Stimulated activated CD4-positive, alpha-beta T cell treated with anti-CD3 and anti-CD28 coated beads, Interleukin-12 subunit alpha, Interleukin-12 subunit beta, amount 100 ng/mL, for 24 hours (primary cell): ENCODE results near the gene MEG3.

Experiments
- DNase-seq, 2 experiments: peaks; one replicate each; pipeline ENCODE4 v3.0.0-alpha.2; 2020; ENCODE audit warnings: low read depth in 2 of 2

Gene MEG3

DNA sequence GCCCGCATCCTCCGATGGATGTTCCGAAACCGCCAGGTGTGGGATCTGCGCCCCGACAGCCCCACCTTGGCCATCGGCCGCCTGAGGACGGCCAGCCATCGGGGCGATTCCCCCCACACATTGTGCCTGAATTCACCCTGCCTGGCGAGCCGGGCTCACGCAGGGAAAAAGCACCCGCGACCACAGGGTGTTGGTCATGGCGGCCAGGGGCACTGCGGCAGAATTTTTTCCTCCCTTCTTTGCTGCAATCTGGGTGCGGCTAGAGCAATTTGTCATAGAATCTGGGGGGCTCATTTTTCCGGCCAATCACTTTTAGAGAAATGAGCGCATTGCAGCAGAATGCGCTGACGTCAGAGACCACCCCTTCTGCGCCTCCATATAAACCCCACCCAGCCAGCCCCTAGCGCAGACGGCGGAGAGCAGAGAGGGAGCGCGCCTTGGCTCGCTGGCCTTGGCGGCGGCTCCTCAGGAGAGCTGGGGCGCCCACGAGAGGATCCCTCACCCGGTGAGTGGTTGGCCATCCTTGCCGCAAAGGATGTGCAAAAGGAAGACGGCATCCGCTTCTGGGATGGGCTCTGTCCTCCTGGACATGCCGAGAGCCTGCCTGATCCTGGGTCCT is at the start of gene MEG3:
Gene MEG3, plus strand, starts transcription at position 406 of the 619 bp plus-strand sequence.
- DNase-seq: no peak

DNA sequence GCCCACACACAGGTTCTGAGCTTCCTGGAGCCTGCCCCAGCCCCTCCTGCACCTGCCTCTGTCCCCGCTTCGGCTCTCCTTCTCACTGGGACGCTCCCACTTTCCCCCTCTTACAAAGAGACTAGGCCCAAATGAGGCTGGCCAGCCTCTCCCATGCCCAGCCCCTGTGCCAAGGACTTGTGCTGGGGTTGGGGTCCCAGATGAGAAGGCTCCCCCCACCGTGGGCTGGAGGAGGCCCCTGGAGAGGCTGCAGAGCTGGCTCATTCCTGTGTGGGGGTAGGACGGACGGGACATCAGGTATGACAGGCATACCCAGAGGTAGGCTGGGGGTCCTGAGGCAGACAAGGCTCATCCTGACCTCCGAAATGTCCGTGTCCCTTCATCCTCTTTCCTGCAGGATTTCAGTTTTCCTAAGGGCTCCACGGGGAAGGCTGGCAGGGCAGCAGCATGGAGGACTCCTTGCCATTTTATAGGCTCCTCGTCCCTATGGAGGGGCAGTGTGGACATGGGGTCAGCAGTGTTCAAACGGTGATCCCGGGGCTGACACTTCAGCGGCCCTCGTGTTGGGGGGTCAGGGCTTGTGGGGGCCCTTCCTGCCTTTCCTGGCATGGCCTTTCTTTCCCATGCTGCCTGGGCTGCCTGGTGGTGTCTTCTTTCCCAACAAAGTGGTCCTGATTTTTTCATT is 49.1 kb upstream of the MEG3 start:
- no peak for DNase-seq

DNA sequence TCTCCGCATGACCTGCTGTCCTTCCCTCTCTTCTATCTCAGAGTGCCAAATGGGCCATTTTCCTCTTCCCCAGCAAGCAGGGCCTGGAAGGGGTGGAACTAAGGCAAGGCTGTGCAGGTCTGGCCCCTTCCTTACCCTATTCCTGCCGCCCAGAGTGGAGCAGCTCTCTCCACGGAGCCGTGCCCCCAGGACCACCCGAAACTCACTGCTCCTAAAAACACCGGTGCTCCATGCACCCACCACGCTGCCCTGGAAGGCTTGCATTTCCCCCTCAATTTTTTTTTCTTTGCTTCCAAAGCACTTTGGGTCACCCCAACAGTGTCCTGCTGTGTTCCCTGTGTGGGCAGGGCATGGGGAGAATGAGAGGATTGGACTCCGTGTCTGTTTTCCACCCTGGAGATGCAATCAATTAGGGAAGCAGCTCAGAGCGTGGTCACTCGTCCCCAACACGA is 48.5 kb upstream of the MEG3 start:
- no peak for DNase-seq

DNA sequence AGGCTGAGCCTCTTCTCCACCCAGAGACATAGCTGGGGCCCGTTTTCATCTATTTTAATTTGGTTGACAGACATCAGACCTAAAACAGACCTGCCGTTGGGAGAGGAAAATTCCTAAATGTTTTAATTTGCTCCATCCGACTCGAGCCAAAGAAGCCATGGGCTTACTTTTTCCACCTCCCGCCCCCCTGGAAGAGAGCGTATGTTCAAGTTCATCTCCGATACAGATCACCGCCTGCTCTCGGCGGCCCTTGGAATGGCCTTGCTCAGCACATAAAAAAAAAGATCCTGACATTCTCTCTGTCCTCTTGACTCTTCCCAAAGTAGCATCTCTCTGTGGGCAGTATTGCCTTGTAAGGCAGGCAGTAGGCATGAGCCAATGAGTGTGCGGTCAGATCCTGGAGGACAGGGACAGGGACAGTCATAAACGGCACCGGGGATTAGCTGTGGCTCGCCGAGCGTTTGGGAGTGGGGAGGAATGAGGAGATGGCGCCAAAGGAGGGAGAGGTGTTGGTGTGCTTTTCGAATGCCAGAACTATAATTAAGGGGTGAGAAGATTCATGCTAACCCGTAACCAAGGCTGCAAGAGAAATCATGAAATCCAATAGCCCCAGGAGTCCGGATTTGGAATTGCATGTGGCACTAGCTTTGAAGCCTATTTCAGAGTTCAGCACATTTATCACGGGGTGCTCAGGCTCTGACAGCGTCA is 47.9 kb upstream of the MEG3 start:
- DNase-seq: no peak

DNA sequence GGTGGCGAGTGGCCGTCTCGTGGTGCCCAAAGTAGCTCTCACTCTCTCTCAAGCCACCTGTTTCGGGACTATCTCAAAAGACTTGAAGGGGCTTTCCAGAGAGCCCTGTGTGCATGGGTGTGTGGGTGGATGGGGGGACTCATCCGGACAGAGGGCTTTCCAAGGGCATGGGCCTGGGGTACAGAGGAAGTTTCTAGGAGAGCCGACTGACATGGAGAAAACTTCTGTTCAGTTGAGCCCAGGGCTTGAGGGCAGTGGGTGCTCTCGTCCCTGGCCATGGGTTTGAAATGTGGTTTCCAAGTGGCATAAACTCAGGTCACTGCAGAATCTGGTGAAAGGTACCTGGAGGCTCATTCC is 47.4 kb upstream of the MEG3 start:
- DNase-seq: no peak

DNA sequence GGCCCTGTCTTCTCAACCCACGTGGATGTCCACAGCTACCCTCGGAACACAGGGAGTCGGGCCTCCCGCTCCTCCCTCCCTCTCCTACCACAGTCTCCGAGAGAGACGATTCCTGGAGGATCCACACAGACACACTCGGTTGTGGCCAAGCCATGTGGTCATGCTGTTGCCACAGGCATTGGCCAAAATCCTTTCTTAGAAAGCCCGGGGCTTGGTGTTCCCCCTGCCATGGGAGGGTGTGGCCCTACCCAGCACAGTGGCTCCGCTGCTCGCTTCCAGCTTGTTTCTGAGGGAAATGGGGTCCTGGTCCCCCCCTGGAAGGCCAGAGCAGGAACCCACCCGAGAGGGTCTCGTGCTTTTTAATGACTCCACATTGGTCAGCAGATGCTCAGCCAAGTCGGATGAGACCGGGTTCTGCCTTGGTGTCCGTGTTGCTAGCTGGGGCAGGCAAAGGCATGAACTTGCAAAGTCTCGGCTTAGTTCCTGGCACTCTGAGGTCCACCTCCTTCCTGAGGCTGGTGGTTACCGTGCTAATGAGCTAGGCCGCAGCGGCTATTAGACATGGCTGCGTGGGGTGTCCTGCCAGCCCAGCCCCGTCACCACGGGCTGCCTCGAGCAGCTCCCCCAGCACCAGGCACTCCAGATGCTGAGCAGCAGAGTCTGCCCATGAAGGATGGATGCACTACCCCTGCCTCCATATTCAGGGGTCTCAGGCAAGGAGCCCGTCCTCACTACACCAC is 46.8 kb upstream of the MEG3 start:
- DNase-seq: no peak

DNA sequence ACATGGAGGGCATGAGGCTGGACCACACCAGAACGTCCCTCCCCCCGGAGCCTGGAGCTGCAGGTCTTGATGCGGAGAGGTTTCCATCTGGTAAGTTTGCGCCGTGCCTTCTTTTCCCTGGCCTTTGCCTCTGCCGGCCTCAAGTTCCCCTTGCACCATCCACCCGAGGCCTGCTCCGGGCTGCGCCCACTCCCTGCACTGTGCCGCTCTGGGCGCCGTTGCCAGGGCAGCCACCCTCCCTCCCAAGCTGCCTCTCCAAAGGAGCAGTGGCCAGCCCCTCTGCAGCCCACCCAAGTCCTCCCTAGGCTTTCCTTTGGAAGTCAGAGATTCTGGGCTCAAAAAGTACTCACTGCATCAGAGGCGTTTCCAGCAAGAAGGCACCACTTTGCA is 46.2 kb upstream of the MEG3 start:
- no peak for DNase-seq

DNA sequence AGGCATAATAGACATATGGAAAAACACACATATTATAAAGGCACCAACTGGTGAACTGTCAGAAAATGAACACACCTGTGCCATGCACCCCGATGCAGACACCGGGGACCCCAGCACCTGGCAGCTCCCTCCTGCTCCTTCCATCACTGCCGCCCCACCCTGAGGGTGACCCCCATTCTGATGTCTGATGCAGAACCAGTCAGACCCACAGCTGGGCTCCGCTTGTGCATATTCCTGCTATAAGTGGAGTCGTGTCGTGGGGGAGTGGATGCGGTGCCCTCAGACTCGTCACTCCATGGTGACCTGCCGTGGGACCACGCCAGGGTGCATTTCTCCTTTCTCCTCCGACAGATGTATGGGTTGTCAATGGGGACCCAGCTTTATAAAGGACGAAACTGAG is 45.7 kb upstream of the MEG3 start:
- no peak for DNase-seq

DNA sequence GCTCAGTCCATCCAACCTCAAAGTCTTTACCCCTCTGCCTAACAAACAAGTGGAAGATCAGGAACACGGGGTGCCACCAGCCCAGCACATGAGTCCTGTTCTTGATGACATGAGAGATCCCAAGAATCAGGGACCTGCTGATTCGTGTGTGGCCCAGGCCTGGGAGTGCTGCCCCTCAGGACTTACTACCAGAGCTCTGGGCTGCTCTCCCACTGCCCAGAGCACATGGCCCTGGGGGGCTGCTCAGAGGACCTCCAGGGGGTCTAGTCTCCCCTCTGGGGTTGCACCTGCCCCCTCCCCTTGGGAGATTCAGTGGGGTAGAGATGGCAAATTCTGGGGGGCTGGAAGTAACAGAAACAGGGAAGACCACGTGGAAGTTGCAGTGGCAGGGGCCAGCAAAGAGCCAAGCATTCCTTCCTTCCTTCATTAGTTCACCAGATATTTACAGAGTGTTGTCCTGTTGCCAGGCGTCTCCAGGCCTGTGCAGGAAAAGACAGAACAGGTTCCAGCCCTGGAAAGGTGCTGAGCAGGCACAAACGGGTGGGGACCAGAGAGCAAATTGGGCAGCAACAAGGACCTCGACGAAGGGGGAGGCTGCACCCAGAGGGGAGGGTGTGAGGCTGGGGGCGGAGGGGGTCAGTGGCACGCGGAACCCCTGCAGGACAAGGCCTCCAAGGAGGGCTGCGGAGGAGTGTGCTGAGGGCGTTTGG is 45.1 kb upstream of the MEG3 start:
- DNase-seq: no peak

DNA sequence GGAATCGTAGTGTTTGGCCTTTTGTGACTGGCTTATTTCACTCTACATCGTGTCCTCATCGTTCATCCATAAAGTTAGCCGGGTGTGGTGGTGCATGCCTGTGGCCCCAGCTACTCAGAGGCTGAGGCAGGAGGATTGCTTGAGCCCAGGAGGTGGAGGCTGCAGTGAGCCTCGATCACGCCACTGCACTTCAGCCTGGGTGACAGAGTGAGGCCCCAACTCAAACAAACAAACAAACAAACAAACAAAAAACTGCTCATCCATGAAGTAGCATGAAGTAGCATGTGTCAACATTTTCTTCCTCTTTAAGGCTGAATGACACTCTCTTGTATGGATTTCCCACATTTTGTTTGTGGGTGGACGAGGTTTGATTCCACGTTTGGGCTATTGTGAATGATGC is 44.0 kb upstream of the MEG3 start:
- DNase-seq: no peak

DNA sequence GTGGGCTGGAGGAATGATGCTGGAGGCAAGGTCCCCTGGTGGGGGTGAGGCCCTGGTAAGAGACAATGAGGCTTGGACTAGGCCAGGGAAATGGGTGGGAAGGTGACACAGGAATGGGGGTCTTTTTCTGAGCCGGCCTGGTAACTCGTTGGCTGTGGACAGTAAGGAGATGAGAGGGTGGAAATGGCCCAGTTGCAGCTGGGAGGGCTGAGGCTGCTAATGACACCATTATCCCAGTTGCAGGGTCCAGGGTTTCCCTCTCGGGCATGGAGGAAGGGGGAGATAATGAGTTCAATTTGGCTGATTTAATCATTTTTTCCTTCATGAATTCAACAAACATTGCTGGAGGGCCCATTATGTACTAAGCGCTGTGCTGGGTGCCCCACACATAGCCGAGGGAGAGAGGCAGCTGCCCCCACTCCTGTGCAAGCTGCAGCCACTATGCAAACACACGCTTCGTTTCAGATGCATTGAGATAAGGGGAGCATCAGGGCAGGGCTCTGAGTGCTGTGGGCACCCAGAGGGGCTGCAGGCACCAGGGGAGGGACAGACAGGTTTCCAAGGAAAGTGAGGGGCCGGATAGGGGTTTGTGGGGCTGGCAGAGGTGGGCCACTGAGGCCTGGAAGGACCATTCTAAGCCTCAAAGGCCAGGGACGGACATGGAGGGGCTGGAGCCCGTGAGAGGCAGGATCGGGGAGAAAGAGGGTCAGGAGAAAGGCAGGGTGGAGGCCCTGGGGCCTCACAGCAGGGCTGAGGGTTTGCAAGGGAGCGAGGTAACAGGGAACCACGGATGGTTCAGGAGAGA is 43.2 kb upstream of the MEG3 start:
- no peak for DNase-seq

DNA sequence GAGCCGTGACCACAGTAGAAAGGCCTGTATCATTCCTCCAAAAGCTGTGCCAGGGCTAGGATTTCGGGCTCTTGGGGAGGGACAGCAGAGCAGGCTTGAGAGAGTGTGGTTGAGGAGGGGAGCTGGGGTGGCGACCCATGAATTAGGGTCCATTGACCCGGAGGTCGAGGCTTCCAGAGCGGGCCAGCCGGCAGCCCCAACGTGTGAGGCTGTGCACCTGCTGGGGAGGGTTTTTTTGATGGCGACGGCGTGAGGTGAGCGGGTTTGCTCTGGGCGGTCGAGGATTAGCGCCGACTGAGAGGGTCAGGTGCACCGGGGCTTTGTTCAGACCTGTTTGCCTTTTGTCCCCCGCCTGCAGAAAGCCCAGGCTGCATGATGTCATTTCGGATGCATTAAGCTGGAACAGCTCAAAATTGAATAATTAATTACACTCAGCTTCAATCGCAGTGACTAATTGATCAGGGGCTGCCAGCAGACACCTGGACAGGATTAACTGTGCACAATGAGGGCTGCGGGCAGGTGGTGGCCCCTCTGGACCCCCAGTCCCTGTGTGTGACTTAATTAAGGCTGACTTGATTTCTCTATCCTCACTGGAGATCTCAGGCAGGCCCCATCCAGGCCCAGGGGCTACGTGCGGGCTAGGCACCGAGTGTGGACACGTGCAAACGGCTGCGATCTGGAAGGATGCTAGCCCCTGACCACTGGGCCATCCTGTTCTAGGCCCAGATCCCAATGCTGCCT is 42.1 kb upstream of the MEG3 start:
- no peak for DNase-seq

DNA sequence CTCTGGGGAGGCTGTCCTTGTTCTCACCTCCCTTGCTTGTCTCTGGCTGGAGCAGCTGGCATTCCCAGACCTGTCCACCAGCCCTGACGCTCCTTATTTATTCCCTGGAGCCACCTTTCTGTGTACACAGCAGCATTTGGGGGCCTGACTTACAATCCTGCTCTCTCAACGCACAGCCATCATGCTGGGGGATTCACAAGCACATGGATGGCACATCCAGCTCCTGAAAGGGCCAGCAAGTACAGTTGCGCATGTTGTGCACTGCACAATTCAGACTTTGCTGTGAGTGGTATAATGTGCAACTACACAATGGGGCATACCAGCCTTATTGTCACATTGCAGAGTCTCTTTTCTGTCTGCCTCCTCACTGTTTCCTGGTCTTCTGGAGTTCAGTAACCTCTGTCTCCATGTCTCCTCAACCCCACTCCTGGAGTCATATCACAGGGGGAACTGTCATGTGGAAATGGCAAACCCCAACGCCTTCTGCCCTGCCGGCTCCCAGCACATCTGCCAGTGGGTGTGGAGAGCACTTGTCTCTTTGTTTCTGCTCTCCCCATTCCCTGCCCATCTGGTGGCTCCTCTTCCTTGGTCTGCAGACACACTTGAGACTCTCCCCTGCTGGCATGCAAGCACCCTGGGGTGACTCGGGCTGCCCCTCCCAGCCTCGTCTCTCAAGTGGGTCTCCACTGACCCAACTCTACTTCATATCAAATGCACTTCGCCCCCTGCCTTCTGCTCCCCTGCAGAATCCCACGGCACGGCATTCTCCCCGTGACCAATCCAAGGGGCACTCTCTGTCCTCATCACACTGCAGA is 41.2 kb upstream of the MEG3 start:
- no peak for DNase-seq

DNA sequence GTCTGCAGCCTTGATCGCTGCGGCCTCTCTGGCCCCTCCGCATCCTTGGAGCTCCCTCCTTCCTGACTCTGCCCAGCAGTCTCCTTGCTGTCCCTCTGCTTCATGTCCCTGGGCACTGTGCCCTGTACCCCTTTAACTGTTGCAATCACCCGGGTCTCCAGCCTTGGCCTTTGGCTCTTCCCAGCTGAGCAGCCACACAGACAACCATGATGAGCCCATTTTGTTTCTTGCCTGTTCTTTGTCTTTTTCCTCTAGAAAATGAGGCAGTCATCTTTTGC is 40.6 kb upstream of the MEG3 start:
- no peak for DNase-seq

DNA sequence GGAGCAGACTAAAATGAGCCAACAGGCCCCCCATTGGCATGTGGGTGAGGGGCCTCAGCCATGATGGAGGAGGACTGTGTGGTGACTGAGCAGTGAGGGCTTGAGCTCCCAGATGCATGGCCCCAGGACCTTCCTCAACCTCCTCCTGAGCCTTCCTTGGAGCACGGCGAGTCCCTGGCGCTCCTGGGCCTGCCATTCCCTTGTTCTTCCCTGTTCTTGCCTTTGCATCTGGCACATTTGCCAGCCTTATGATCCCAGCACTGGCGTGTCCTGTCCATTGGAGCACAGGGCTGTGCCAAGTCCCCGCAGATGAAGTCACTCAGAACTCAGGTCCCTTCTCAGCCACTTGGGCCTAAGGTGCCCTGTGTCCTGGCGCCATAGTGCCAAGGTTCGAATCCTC is 40.3 kb upstream of the MEG3 start:
- no peak for DNase-seq

DNA sequence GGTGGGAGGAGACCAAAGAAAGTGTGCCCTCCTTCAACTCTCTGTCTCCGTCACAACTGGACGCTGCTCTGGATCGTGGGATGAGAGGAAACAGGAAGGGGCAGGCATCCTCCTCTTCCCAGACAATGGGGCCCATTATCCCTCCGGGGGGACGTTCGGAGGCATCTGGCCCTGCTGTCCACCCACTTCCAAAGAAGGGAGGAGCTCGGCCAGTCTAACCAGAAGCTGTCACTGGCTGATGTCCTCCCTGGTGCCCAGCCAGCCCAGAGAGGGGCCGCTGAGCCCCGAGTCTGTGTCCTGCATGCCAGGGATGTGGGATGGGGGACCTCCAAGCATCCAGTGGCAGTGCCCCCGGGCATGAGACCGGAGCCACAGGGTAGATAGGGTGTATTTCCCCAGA is 39.8 kb upstream of the MEG3 start:
- no peak for DNase-seq

DNA sequence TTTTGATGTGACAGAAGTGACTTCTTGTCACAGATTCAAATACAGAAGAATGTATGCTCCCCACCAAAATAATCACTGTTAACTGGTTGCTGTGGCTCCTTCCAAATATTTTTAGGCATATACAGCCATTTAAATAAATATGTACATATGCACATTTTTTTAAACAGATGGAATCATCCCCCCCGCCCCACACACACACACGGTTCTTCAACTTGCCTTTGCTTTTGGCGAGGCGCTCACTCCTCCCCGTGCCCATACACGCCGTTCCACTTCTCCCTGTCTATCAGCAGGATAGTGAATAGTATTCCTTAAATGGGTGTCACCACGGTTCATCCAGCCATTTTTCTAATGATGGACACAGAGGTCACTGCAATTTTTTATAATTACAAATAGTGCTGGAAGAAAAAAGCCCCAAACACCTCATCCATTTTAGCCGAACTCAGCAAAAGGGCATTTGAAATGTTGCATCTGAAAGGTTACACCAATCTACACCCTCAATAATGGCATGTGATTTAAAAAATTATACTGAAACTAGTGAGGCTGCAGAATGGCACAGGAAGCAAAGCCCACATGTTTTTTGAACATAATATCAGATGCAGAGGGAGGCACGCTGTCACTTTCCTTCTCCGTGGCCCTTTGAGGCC is 39.2 kb upstream of the MEG3 start:
- DNase-seq: no peak

DNA sequence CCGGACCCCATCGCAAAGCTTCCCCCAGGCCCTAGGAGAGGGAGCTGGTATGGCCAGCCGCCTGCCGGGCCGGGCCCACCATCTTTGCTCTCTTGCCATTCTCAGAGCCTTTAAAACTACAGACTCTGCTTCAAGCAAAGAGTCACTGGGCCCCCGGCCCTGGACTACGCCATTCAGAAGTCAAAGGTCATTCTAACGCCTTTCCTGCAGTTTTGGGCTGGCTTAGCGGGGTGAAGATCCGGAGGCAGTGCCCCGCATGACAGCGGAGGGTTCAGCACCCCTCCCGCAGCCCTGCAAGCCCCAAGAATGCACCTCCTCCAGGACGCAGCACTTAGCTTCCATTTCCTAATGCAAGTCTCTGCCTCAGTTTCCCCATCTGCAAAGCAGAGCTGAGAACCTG is 38.3 kb upstream of the MEG3 start:
- no peak for DNase-seq

DNA sequence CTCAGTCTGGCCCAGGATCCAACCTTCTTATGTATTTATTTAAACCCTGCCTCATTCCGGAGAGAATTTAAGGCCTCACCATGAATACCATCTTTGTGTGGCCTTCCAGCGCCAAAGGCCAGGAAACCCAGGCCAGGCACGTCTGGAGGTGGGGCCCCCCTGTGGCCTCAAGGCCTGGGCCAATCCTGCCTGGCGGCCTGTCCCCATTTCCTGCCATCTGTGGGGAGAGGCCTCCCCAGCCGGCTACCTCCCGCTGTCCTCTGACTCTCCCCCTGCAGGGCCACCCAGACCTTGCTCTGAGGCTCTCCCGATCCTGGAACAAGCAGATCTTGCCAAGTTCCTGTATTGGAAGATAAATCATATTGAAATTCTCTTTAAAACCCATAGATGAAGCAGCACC is 37.4 kb upstream of the MEG3 start:
- no peak for DNase-seq
